HG02763 (cell line): ENCODE measurements around the gene ADAM33.

Experiments
- ATAC-seq: cut with Tn5 transposase; IDR thresholded peaks from one replicate; pipeline ENCODE4 v1.9.1; 2021; ENCODE audit warnings: mild to moderate bottlenecking, moderate library complexity; ENCODE audit not compliant: unreplicated experiment

Gene ADAM33

DNA sequence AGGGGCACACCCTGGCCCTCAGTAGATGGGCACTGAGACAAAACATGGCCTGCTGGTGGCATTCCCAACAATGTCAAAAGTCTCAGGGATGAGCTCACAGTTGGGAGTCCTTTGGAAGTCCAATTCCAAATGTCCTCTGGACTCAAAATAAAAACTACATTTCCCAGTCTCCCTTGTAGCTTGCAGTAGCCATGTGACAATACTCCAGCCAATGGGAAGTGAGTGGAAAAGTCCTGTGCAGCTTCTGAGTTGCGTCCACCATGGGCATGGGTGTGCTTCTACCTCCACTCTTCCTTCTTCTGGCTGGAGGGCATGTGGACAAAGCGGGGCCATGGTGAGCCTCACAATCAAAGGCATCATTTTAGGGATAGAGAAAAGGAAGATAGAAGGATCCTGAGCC, 5.8 kb upstream of the ADAM33 start:
- no peak for ATAC-seq

DNA sequence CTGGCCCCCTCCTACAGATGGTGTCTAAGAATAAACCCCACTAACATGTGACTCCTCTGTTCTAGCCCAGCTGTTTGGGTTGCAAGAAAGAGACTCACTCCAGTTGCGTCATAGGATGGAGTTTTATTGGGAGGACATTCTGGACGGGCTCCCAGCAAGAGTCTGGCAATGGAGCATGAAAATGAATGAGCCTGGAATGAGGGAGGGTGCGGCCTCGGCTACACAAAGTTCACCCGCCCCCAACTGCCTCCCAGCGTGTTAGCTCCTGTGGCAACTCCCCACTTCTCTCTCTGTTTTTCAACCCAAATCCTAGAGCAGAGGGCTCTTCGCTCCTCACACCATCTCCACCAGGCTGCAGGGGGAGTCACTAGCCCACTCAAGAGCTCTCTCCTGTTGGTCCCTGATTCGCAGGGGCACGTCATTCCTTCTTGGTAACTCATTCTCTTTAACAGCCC, 5.1 kb upstream of the ADAM33 start:
- ATAC-seq: no peak

DNA sequence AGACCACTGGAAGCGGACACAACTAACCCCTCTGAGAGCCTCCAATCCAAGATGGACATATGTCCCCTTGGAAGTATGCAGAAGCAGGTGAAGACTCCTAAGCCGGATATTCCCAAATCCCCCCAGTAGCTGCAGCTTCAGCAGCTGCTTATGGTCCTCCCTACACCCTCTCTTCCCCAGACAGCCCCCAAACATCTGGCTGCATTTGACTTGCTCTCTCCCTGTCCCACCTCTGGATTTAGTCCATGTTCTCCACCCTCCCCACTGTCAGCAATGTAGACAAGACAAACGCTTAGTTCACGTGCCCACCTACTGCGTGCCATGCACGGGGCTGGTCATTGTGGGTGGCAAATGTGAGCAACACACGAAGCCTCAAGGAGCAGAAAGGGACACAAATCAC, 4.6 kb upstream of the ADAM33 start:
- no peak for ATAC-seq

DNA sequence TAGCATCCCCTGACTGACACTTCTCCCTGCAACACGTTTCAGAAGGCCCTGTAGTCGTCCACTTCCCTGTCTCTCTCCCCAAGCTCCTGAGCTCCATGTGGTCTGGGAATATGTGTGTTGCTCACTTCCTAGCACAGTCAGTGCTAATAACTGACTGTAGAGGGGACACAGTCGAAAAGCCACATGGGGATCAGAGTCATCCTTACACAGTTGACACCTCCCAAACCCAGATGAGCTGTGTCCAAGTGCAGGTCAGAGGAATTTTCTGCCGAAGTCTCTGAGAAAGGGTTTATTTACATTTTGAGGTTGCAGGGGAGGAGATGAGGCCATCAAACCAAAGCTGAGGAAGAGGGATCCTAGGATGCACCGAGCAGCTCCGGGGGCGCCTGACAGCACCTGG, 3.5 kb upstream of the ADAM33 start:
- ATAC-seq: no peak

DNA sequence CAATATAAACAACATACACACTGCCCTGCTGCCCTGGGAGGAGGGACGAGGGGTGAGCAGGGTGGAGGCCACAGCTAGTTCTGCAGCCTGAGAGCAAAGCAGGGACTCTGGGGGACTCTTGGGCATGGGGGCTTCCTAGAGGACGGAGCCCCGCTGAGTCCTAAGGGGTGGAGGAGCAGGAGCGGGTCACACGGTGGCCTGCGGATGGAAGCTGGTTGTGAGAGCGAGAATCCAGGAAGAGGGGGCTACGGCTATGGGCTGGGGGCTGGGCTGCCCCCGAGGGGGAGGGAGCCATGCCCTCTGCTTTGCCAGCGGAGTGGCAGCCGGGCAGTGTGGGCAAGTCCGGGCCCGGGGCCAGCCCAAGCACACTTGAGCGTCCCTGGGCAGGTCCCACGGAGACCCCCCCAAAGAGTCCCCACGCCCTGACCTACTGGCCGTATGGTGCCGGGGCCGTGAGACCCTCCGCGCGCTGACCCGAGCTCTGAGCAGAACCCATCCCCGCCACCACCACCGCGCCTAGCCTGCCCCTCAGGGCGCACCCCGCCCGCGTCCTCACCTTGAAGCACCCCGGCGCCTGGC, 369 bp downstream of the ADAM33 start:
- no peak for ATAC-seq

DNA sequence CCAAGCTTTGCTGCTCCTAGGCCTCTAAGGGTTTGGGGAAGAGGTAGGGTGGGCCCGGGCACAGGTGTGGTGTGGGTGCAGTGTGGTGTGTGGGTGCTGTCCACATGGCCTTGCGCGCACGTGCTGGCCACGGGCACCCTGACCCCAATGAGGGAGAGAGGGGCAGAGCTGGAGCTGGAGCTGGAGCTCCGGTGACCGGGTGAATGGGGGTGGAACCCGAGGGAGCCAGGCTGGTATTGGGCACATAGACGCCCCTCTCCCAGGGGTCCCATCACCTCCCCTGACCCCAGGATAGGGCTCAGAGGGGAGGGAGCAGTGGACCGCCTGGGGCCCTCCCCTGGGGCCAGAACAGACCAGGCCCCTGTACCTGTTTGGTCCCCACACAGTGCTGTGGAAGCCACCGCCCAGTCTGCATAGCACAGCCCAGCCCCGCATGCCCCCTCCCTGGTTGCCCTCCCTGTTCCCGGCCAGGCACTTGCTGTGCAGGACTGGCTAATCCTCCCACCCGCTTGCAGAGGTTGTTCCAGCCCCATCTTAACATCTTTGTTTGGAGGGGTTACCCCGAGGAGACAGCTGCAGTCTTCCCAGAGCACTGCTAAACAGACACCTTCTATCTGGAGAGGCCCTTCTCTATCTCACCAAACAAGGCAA, 984 bp downstream of the ADAM33 start:
- ATAC-seq: no peak

DNA sequence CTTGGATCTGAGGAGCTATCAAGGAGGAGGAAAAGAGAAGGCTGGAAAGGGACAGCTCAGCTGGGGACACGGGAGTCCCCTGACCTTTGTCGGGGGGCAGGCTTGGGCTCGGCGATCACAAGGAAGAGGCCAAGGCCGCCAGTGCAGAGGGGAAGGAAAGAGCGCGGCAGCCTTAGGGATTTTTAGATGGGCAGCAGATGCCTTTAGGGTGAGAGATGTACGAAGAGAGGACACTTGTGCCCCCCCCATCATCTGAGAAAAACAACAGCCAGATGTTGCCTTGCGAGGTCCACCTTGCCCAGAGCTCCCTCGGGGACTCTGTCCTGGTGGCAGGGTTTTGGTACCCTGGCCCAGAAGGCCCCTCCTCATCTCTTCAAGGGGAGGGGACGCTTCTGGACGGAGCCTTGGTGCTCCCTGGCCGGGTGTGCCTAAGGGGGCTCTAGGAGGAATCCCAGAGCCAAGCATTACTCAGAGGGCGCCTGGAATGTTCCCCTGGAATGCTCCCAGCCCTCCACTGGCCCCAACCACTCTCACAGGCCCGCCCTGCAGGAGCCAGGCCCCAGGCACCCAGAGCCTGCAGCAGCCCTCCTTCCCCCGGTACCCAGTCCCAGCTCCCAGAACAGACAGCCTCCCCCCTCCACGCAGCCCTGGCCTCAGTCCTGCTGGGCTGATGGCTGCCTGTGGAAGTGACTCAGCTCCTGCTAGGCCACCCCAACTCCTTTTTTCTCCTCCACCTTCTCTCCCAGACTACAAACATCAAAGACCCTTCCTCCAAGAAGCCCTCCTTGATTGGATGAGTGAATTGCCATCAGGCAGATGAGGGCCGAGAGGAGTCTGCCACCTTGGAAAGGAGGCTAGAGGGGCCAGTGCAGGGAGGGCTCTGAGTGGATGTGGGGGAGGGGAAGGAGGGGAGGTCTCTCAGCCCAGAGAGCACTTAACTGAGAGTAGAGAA, 1.8 kb downstream of the ADAM33 start:
- ATAC-seq: no peak

DNA sequence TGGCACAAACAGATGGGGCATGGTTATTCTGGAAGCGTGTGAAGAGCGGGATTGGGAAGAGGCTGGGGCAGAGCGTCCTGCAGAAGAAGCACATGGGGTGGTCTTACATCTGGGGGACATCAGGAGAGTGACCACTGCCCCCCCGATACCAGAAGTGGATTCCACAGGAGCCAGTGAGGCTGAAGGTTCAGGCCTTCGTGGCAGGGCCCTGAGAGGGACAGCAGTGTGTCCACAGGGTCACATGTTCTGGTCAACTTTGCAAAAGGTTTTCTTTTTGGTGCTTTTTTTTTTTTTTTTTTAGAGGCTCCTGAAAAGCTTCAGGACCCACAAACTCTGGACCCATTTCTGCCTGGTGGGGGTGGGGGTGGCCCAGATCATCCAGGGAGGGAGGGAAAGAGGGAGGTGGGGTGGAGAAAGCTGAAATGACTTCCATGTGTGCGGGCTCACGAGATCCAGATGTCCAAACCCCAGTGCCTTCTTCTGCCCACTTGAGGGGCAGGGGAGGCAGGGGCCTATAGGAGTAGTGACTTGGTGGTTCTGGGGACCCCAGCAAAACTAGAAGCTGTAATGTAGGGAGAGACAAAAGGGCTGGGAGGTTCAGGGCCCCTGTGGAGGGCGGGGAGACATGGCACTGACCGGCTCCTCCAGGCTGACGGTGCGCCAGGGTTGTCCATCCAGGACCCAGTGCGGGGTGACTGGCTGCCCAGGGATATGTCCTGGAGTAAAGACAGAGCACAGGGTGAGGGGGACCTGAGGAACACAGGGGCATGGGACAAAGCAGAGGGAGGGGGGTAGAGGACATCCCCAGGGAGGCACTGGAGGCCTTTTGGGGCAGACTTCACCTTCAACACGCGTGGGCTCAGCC, 2.7 kb downstream of the ADAM33 start:
- no peak for ATAC-seq

DNA sequence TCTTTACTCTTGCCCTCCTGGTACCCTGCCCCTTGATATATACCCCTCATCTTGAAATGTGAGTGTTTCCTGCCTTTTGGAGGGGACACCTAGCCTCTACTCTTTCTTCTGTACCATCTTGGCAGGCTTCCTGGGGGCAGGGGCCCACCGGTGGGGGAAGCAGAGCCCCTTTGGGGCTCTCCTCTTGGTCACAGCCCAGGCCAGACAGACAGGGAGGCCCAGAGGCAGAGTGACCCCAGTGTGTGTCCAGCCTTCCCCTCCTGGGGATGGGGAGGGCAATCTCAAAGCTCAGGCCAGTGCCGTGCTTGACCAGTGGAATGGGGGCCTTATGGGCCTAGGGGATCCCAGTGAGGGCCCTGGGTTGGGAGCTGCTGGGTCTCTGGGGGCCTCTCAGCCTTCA, 3.6 kb downstream of the ADAM33 start:
- no peak for ATAC-seq

DNA sequence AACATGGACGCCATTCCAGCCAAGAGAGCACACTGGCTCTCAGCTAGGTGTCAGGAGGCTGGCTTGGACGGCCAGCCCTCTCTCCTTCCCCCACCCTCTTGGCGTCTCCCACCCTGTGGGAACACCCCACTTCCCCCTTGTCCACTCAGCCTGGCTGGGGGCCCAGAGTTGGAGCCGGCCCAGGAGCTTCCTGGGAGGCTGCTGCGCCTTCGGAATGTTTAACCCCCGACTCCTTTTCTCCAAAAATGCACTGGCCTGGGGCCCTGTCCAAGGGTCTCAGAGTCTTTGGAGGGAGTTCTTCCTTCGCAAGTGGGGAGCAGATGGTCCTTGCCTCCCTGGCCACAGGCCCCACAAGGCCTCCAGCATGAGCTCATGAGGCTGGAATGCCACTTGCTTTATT, 4.1 kb downstream of the ADAM33 start:
- ATAC-seq: no peak

DNA sequence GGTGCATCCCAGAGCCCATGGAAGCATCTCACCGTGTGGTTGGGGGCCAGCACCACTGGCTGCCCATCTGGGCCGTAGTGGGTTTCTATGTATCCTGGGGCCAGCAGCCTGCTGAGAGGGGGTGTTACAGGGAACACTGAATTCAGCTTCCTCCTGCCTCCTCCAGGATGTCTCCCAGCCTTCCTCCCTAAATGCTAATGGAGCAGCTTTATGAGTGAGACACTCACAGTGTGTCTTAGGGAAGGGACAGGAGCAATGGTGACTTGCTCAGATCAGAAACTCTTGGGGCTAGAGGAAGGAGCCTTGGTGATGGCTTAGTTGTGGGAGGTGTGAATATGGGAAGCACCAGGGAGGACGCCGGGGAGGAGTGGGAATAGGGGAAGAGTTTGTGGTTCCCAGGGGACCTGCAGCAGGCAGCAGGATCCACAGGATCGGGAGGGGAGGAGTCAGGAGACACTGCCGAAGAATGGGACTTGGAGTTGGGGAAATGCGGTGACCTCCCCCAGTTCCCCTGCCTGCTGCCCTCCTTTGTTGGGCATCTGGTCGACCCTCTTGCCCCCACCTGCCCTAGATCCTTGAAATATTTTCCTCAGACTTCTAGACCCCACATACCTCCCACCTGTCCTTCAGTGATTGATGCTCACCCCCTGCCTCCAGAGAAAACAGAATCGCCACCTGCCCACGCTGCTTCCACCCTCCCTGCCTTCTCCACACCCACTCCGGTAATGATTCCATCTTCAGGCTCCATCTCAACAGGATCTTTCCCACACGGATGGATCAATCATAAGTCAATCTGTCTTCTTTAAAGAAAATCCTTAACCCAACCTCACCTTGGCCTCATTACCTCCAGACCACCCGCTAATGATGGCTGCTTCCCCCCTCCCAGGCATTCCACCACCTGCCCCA, 6.6 kb downstream of the ADAM33 start:
- ATAC-seq: no peak

DNA sequence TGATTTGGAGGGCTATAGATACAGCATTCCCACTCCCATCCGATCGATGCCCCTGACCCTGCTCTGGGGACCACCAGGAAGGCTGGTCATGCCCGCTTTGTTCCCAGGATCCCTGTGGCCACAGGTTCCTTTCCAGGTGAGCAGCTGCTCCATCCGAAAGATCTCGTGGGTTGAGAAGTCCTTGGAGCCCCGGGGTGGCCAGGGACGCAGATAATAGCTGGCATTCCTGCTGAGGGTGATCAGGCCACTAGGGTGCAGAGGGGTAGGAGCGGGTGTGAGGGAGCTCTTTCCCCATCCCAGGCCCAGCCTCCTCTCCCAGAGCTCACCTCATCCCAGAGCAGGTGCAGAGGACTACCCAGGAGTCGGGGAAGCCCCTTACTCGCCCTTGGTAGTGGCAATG, 7.4 kb downstream of the ADAM33 start:
- ATAC-seq: no peak

DNA sequence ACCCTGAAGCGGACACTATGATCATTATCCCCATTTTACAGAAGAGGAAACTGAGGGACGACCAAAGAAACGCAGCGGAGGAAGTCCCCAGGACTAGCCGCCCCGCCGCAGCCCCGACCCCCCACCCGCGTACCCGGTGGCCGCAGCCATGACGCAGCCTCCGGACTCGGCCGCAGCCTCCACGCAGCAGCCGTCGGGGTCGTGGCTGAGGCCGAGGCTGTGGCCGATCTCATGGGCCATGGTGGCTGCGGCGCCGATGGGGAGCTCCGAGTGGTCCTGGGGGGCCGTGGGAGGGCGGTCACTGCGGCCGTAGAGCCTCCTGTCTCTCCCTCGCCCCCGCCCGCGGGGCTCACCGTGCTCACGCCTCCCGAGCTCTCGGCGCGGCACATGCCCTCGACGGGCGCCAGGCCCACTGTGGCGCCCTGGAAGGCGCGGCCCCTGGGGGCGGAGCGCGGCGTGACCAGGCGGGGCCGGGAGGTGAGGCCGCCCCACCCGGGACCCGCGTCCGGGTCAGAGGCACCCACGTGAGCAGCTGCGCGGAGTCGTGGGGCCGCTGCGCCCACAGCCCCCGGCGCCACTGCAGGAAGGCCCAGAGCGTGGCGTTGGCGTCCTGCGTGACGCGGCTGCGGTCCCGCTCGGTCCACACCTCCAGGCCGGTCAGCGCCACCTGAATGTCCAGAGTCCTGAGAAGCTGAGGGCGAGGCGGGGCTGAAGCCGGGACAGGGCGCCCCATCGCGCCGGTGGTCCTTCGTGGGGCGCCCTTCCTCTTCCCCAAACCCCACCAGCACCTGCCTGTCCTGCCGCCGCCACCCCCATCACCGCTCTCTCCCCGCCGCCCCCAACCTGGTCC, 8.4 kb downstream of the ADAM33 start:
- ATAC-seq: no peak

DNA sequence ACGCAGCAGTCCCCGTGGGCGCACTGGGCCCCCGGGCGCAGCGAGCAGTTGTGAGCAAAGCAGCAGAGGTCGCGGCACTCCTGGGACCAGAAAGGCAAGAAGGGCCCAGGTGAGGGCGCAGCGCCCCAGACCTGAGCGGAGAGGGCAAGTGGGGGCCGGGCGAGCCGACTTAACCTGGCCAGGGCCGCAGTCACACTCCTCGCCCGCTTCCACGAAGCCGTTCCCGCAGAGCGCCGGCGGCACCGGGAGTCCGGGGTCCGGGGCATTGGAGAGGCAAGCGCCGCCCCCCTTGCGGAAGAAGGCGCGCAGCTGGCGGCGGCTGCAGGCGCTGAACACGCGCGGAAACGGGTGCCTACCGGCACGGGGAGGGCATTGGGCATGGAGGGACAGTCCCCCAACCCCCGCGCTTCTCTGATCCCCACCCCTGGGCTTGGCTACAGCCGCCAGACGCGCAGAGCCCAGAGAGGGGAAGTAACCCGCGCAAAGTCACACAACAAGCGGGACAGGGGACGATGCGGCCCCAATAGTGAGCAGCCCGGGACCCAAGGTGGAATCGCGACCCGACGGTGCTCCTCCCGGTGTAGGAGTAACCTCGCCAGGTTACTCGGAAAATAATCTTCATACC, 9.2 kb downstream of the ADAM33 start:
- no peak for ATAC-seq

DNA sequence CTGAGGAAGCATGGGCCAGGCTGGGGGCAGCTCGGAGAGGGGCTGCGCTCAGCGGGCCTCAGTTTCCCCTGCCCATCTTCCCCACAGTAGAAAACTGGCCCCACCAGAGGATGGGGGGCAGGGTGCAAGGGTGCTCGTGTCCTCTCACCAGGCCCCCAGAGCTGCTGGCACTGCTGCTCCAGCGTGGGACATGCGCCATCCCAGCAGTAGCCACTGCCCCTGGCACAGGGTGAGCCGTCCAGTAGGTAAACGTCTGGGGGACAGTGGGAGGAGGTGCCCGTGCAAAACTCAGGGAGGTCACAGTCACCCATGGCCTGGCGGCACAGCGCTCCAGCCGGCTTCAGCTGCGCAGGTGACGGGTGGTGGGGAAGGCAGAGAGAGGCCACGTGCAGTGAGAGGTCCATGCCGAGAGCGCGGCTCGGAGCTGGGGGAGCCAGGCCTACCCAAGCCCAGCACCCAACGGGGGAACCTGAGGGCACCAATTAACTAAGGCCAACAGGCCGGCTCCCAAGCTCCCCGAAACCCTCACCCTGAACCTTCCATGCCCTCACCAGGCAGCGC, 9.7 kb downstream of the ADAM33 start:
- ATAC-seq: no peak

DNA sequence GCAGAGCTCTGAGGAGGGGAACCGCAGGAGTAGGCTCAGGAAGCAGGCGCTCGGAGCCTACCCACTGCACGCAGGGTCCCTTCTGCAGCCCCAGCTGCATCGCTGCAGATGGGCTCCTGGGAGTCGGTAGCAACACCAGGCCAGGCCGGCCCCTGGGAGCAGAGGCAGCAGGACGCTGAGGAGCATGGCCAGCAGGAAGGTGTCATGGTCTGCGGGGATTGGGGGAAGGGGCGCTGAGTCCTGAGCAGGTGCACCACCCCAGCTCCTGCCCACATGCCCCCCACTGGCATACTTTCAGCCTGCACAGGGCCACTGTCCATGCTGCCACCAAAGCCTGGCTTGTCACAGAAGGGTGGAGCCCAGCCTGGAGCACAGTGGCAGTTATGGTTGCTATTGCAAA, 10.9 kb downstream of the ADAM33 start:
- ATAC-seq: no peak

DNA sequence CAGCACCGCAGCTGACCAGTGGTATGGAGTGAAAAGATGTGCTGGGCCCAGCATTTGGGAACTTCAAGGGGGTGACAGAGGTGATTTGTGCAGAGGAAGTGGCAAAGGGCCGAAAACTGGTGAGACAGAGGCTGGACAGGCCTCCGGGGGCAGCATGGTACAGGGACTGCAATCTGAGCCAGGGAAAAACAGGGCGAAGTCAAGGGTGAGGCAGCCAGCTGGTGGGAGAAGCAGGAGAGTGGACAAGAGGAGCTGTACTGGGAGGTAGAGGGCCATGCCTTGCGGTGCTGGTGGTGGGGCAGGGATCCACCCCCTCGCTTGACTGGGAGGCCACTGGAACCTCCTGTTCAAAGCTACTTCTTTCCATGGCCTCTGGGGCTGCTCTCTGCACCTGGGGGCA, 11.3 kb downstream of the ADAM33 start:
- no peak for ATAC-seq

DNA sequence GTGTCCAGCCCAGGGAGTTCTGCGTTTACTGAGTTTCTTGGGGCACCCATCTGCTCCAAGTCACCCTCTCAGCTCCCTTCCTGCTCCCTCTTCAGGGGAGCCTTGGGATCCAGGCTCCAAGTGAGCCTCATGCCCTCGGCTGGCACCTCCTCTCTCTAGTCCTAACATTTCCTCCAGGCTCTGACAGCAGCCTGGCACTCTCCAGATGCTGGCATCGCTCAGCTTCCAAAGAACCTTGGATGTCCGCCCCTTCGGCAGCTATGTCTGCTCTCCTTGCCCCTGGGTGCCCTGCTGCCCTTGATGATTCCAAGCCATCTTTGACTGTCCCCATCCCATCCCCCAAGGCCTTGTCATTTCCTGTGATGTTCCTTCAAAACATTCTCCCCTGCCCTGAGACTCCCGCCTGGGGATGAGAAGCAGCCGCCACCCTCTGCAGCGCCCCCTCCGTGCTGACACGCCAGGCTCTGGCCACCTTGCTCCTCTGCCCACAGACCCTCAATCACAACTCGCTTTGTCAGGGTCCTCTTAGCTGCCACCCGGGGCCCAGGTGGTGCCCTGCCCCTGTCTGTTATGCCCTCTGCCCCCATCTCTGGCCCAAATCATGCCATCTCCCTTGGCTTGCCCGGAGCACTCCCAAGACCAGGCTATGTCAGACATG, 12.0 kb downstream of the ADAM33 start:
- no peak for ATAC-seq
